ENCODE data around the gene SBNO2. TPM values are rescaled to one million over a fixed set of nuclear protein-coding genes. Genes with fewer than 3 reads are reported as not detected.

Gene SBNO2
- polyA plus RNA-seq, 4 donors: 15.2 to 22.8 (median 20.1) TPM

DNA sequence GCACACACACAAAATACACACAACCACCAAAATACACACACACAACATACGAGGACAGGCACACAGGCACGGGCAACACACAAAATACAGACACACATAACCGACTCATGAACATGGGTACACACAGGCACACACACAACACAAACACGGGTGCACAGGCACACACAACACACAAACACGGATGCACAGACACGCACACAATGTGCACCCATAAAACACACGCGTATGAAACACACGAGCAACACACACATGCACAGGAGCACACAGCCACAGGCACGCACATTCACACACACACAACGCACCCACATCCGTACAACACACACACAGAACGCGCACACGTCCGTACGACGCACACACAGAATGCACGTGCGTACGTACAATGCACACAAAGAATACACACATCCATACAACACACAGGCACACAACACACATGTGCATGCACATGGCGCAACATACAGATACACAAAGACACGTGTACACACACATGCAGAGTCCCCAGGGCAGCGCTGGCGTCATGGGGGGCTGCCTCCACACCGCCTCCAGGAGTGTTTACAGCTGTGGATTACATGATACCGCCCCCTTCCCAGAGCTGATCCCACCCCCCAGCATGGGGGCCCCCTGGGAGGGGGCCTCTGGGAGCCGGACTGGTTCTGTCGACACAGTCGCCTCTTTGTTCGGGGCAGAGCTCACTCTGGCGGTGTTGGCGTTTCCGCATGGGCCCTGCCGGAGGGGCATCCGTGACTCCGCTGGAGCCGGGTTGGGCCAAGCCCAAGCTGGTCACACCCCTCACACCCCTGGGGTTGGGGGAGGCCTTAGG is 2.9 kb downstream of the SBNO2 start:
- no peak for DNase-seq (ENCODE audit: low read depth in 4 of 4, low spot score in 2 of 4)

DNA sequence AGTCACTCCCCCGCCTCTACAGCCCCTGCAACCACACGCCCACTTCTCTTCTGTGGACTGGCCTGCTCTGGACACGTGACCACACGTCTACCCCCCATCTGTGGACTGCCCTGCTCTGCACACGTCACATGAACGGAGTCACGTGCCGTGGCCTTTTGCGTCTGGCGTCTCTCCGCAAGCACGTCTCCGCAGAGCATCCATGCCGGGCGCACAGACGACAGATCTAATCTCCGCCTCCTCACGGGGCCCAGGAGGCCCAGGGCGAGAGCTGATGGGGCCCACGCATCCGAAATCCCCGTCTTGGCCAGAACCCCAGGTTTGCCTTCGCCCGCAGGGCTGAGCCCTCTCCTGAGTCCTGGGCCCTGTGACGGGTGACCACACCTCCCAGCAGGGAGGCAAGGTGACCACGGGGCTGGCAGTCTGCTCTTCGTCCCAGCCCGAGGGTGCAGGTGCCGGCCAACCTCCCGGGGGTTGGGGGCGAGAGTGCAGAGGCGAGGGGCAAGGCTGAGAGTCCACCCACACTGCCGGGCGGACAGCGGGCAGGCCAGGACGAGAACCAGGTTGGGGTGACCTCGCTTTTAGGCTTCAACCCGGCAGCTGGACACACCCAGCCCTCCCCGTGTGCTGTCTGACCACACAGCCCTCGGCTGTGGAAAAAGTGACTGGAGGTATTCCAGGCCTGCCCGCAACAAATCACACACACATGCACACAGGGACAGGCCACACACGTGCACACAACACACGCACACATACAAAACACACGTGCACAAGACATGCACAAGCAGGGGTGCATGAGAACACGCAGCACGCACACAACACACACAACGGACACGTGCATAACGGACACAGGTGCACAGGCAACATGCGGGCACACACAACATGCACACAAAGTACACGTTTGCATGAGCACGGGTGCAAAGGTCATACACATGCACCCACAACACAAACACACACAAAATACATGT is 3.9 kb downstream of the SBNO2 start:
- DNase-seq (ENCODE audit: low read depth in 4 of 4, low spot score in 2 of 4): no peak

DNA sequence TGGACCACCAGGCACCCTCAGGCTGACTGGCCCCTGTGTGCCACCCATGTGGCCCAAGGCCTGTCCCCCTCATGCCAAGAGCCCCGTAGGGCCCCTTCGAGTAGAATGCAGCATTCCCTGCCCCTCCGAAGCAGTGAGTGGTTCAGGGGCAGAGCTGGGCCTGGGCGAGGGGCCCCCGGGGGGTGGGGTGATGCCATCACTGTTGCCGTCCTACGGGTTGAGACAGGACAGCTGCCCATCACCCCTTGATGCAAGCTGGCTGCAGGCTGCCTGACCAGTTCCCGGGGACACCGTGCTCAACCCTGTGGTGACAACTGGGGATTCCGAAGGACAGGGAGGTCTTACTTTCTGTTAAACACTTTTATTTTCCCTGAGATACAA is 4.7 kb downstream of the SBNO2 start:
- no peak for DNase-seq (ENCODE audit: low read depth in 4 of 4, low spot score in 2 of 4)

DNA sequence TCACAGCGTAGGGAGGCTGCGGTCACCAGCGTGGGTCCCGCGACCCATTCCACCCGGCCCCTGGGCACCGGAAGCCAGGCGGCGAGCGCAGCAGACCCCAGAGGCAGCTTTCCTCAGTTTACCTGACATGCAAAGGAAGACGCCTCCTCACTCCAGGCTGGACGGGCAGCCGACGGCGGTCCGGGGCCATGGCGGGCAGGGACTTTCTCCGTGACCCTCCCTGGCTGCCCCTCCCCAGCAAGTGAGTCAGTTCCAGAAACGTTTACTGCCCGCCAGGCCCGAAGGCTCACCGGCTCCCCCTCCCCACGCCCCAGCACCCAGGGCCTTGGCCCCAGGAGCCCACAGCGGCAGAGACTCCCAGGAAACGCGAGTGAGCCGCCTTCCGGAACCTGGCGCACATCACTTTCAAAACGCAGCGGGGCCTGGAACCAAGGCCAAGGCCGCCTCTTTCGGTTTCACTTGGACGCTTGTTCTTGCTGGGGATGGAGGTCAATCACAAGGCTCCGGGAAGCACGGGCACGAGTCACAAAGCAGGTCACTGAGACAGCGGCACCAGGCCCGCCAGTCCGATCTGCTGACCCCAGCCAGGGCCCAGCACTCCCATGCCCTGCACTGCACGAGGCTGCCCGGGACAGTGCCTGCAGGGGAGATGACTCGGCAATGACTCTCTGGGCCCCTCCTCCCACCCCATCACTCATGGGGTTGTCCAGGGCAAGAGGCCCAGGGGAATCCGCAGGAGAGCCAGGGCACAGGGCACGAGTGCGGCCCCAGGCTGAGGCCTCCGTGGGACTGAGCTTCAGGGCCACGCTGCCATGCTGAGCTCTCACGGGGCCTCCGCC is 5.3 kb downstream of the SBNO2 start:
- DNase-seq (ENCODE audit: low read depth in 4 of 4, low spot score in 2 of 4): no peak

DNA sequence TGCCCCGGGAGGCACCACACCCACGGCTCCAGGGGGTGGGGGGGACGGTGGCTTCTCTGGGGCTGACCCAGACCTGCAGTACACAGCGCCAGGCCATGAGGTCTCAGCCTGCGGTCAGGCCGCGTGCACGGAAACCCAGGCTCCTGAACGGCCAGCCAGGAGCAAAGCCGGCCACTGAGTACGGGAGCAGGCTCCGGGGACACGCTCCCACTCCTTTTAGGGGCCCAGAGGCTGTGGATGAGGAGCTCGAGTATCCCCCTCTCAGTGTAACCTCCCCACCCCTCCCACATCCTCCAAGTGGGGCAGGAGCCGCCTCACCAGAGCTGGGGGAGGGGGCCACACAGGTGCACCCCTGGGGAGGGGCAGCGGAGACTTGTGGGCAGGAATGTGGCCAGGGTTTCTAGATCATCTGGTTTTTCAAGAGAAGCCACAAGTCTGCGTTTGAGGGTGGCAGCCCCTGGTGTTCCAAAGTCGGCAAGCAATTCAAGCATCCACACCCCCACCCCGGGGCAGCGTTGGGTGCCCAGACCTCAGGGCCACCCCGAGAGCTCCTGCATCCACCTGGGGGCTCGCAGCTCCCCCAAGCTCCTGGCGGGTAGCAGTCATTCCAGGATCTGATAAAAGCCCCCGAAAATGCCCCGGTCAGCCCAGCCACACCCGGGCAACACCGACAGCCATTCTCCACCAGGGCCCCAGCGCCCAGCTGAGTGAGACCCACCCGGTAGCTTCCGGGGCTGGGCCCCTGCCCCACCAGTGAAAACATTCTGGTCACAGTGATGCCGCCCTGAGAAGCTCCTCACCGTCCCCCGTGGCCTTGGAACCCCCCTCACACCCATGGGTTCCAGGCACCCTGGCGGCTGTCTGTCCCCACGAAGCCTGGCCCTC is 6.1 kb downstream of the SBNO2 start:
- no peak for DNase-seq (ENCODE audit: low read depth in 4 of 4, low spot score in 2 of 4)

DNA sequence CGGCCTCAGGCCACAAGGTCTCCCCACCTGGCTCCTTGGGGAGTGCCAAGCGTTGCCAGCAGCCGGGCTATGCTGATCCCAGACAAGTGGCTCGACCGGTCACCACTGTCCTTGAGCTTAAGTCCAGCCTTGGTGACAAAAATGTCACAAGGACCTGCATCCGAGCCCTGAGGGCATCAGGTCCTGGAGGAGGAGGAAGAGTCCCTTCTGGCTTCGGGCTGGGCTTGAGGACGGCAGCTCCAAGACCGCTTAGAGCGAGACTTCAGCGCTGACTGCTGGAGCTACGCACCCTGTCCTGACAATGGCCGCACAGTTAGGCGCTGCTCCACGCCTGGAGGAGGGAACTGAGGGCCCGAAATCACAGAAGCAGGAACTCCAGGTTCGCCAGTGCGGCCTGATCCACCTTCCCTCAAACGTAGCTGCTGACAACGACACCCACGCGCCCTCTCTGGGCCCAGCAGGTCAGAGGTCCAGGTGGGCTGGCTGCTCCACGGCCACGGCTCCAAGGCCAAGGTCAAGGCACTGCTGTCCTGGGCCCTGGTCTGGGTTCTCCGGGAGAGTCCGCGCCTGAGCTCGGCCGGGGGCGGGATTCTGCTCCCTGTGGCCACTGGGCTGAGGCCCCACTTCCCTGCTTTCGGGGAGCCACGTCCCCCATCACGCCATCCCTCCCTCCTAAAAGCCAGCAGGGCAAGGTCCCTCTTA is 7.0 kb downstream of the SBNO2 start:
- DNase-seq (ENCODE audit: low read depth in 4 of 4, low spot score in 2 of 4): no peak

DNA sequence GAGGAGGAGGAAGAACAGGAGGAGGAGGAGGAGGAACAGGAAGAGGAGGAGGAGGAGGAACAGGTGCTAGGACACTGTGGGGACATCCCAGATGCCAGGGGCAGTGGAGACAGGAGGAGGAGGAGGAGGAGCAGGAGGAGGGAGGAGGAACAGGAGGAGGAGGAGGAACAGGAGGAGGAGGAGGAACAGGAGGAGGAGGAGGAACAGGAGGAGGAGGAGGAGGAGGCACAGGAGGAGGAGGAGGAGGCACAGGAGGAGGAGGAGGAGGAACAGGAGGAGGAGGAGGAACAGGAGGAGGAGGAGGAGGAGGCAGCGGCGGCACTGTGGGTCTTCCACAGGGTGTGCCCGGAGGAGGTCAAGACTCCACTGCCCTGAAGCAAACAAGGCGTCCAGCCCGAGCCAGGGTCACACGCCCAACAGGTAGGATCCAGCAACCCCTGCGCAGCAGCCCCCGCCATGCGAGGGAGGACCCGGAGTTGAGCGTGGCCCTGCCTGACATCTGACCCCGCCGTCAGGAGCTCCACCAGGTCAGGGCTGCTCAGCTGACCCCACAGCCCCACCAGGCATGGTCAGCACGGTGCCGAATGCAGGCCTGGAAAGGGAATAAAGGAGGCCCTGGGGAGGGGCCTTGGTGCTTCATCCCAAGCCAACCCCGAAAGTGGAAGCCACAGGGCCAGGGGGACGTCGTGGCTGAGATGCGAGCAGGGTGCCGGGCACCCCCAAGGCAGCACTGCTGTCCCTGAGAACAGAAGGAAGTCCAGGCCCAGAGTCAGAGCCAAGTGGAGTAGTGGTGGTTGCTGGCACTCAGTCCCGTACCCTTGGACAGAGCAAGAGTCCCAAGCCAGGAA is 9.2 kb downstream of the SBNO2 start:
- DNase-seq (ENCODE audit: low read depth in 4 of 4, low spot score in 2 of 4): no peak

DNA sequence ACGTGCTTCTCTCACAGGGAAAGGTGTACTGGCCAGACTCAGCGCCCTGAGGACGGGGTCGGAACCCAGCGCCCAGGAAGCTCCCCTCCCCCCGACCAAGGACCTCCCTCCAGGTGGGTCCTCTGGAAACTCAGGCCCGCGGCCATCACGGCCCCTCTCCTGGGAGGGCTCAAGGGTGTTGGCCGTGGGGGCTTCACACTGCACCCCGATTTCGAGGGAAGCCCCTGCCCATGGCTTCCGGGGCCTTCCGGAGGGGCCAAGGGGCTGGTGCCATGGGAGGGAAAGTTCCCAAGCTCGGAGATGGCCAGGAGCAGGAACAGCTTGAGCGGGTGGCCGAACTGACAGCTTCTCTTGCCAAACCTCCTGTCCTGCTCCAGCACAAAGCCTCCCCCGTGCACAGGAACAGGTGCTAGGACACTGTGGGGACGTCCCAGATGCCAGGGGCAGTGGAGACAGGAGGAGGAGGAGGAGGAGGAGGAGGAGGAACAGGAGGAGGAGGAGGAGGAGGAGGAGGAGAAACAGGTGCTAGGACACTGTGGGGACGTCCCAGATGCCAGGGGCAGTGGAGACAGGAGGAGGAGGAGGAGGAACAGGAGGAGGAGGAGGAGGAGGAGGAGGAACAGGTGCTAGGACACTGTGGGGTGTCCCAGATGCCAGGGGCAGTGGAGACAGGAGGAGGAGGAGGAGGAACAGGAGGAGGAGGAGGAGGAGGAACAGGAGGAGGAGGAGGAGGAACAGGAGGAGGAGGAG is 10.0 kb downstream of the SBNO2 start:
- DNase-seq (ENCODE audit: low read depth in 4 of 4, low spot score in 2 of 4): no peak

DNA sequence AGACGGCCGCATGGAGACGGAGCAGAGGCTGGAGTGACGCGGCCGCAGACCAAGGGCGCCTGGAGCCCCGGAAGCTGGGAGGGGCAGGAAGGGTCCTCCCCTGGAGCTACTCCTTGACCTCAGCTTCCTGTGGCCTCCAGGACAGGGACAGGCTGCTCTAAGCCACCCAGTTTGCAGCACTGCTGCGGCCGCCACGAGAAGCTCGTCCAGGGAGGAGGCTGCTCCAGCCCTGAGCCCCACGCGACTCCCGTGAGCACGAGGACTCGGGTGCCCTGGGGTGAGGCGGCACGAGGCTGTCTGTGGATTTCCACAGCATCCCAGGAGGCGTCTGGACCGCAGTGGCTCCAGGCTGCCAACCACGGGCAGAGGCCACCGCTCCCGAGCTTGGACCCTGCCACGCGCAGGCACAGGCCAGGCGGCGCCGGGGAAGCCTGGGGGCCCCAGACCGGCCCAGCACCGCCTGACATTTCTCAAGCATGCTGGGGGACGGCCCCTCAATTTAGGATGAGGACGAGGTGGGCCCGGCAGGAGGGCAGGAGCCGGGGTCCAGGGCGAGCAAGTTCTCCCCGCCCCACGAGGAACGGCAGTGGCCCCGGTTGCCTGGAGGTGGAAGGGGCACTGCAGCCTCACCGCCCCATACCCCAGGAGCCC is 10.7 kb downstream of the SBNO2 start:
- no peak for DNase-seq (ENCODE audit: low read depth in 4 of 4, low spot score in 2 of 4)

DNA sequence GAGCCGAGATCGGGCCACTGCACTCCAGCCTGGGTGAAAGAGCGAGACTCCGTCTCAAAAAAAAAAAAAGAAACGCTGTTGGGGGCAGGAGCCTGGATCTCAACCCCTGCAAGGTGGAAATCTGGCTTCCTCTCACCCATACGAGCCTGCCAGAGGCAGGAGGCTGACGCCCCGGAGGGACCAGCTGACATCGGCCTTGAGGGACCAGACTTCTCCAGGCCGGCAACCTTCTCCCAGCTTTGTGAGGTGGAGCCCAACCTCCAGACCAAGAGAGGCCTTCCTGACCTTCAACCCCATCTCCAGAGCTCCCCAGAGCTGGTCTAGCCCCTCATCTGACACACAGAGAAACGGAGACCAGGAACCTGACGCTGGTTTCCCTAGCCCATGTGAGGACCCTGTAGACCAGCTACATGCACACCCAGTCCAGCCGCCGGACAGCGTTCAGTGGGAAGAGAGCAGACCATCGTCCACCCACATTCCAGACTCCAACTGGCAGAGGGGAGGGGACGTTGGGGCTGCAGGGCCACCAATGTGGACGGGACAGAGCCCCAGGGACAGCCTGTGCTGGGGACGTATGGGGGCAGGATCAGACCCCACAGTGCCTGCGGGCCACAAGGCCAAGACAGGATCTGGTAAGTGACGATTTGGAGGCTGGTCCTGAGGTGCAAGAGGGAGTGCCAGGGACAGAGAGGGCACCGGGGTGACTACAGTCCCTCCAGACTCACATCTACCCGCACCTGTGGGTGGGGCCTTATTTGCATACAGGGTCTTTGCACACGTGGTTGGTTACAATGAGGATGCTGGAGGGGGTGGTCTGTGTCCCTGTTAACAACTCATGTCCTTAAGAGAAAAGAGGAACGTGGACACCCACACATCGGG is 11.4 kb downstream of the SBNO2 start:
- no peak for DNase-seq (ENCODE audit: low read depth in 4 of 4, low spot score in 2 of 4)

DNA sequence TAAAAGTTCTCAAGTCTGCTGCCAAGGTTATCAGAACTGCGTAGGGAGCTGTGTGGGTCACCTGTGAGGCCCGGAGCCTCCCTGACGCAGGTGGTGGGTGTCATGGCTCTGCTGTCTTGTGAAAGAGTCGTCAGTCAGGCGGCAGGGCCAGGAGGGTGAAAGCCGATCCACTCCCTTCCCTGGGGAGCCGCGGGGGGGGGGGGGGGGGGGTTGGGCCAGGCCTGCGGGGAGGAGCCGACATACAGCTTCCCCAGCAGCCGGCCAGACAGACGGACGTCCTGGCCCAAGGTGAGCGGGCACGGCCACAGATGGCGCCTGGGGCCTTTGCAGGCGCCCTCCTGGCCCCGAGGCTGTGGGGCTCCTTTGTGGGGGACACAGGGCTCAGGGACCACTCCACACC is 12.4 kb downstream of the SBNO2 start:
- no peak for DNase-seq (ENCODE audit: low read depth in 4 of 4, low spot score in 2 of 4)

DNA sequence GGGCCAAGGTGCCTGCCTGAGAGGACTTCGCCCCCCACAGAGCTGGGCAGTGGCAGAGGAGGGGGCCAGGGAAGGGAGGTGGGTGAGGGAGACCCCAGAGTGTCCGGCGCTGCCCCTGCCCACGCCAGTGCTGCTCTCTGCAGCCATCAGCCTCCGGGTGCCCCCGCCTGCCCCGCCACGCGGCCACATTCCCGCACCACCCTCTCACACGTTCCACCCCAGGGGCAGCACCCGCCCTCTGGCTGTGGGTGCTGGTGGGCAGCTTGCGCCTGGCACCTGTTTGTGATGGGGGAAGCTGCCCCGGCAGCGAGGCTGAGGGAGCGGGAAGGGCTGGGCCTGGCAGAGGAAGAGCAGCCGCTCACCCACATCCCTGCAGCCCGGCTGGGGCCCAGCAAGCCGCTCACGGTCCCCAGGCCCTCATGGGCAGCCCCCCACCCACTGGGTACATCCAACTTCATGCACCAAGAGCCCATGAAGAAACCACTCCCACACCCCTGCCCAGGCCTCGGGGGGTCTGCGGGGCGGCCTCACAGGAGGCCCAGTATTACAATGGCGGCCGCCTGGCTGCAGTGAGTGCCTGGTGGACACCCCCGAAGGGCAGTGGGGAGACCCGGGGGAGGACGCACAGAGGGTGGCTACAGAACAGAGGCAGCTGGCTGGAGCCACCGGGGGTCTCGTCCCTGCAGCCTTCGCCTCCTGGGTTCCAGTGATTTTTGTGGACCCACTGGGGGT is 14.0 kb downstream of the SBNO2 start:
- DNase-seq (ENCODE audit: low read depth in 4 of 4, low spot score in 2 of 4): no peak

DNA sequence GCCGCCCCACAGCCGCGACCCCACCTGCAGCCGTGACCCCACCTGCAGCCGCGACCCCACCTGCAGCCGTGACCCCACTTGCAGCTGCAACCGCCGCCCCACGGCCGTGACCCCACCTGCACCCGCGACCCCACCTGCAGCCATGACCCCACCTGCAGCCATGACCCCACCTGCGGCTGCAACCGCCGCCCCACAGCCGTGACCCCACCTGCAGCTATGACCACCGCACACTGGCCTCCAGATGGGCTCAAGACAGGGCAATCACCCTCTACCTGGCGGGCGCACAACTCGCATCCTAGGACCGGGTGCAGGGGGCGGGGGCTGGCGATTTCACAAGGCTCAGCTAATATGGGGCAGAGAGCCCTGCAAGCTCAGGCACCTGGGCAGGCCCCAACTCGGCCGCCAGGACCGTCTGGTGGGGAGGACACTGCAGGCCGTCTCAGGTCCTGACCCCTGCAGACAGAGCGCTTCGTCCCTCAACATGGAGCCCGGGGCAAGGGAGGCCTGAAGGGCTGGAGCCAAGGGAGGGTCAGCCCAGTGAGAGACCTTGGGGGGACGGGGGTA is 15.1 kb downstream of the SBNO2 start:
- no peak for DNase-seq (ENCODE audit: low read depth in 4 of 4, low spot score in 2 of 4)

DNA sequence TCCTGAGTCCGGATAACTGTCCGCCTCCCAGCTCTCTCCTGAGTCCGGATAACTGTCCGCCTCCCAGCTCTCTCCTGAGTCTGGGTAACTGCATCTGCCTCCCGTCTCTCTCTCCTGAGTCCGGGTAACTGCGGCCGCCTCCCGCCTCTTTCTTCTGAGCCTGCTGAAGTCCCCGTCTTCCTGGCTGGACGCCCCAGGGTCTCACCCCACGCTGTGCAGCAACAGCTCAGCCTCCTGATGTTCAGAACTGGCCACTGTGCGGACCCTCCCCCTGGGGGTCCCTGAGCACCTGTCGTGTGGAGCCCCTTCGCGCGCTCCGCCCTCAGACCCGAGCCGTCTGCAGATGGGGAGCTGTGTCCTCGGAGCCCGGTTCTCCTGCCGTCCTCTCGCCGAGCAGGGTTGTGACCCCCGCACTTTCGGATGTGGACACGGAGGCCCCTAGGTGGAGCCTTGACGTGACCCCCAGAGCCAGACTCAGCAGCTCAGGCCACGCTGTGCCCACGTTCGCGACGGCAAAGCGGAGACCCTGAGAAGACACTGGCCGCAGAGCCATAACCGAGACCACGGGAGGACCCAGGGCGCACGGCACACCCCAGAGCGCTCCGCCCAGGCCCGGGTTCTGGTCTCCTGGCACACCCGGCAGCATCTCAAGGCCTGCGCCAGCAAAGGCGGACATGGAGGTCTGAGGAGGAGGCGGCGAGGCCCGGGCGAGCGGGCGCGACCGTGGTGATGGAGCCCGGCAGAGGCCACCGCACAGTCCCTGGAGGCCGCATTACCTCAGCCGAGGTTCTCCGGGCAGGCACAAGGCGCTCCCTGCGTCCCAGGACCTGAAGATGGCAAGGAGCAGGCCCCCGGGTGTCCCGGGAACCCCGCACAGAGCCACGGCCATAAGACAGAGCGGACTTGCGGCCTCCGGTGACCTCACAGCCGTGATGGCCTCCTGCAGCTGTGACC is 15.9 kb downstream of the SBNO2 start:
- DNase-seq (ENCODE audit: low read depth in 4 of 4, low spot score in 2 of 4): no peak
